HepG2 (cell line): Measurements from ENCODE around the gene BIRC2. TPM values are rescaled to one million over a fixed set of nuclear protein-coding genes. Genes with fewer than 3 reads are reported as not detected.
A peak's percentile ranks its signal among the peaks of the same experiment; 100 is the strongest.

Experiments used
- CBX1 ChIP-seq: IDR thresholded peaks from one replicate; pipeline ENCODE4 v1.6.1; 2016; ENCODE audit warnings: antibody characterized with exemption, low read depth
- HNRNPLL ChIP-seq: fragments of 200-400 bp; formaldehyde crosslinking; IDR thresholded peaks from 2 replicates; pipeline ENCODE4 v1.6.1; 2017; ENCODE audit warnings: mild to moderate bottlenecking, low read depth, low read length; ENCODE audit not compliant: poor library complexity, severe bottlenecking
- JUND ChIP-seq: sonication (generic); formaldehyde crosslinking; IDR thresholded peaks from 2 replicates; pipeline ENCODE4 v1.8.0; 2022; ENCODE audit warnings: mild to moderate bottlenecking, missing genetic modification reagents
- MXI1 ChIP-seq: IDR thresholded peaks from 3 replicates; pipeline ENCODE4 v1.6.1; 2012; ENCODE audit warnings: low read depth, low read length, inconsistent platforms, borderline replicate concordance
- PLRG1 ChIP-seq: fragments of 450-650 bp; conservative IDR thresholded peaks from 2 replicates; pipeline ENCODE4 v1.6.1; 2016
- ZBTB21 ChIP-seq: sonication (generic); formaldehyde crosslinking; IDR thresholded peaks from 2 replicates; pipeline ENCODE4 v1.4.0; 2020; ENCODE audit warnings: missing genetic modification reagents
- ZBTB26 ChIP-seq: IDR thresholded peaks from 2 replicates; pipeline ENCODE4 v1.6.1; 2016; ENCODE audit warnings: missing compliant biosample characterization, missing genetic modification reagents, borderline replicate concordance
- ZFX ChIP-seq: sonication (generic); formaldehyde crosslinking; IDR thresholded peaks from 2 replicates; pipeline ENCODE4 v1.4.0; 2020; ENCODE audit warnings: mild to moderate bottlenecking, low read depth, missing genetic modification reagents, moderate library complexity
- ZNF10 ChIP-seq: sonication (generic); formaldehyde crosslinking; IDR thresholded peaks from 2 replicates; pipeline ENCODE4 v1.4.0; 2020; ENCODE audit warnings: mild to moderate bottlenecking, low read depth, missing genetic modification reagents, borderline replicate concordance
- ZNF138 ChIP-seq: sonication (generic); formaldehyde crosslinking; IDR thresholded peaks from 2 replicates; pipeline ENCODE4 v1.5.0; 2020; ENCODE audit warnings: mild to moderate bottlenecking, low read depth, missing genetic modification reagents
- ZNF331 ChIP-seq: sonication (generic); formaldehyde crosslinking; IDR thresholded peaks from 2 replicates; pipeline ENCODE4 v1.4.0; 2020; ENCODE audit warnings: missing genetic modification reagents
- ZNF691 ChIP-seq: sonication (generic); formaldehyde crosslinking; IDR thresholded peaks from 2 replicates; pipeline ENCODE4 v1.4.0; 2020; ENCODE audit warnings: missing genetic modification reagents, low read depth, mild to moderate bottlenecking, borderline replicate concordance
- ZNF761 ChIP-seq: sonication (generic); formaldehyde crosslinking; conservative IDR thresholded peaks from 2 replicates; pipeline ENCODE4 v1.4.0; 2020; ENCODE audit warnings: mild to moderate bottlenecking, missing genetic modification reagents
- polyA plus RNA-seq, 8 experiments: library from polyadenylated mRNA; depleted of rRNA in 3 of 8; stranded (reverse) in 7 of 8; unstranded in 1 of 8; fragments of >200 nt; fragmentation: Illumina TruSeq in 4 of 8; extraction: Trizol in 4 of 8; gene quantifications; 2 replicates each; pipeline versions ENCODE4 v1.2.1 to v1.2.3, GENCODE V29; 2011 to 2016; ENCODE audit warnings: low read depth in 4 of 8, missing spikeins in 1 of 8, mixed read lengths in 1 of 8; ENCODE audit not compliant: insufficient read depth in 1 of 8
- total RNA-seq, 5 experiments: library from RNA; depleted of rRNA; stranded (reverse); fragments of >200 nt; fragmentation: Illumina TruSeq; extraction: Trizol; gene quantifications; 2 replicates each; pipeline ENCODE4 v1.2.3, GENCODE V29; 2016; ENCODE audit warnings: low read depth in 1 of 5
- TF ChIP-seq, protein P1 (sequence below): sonication (generic); formaldehyde crosslinking; IDR thresholded peaks from 2 replicates; pipeline ENCODE4 v1.8.0; 2022; ENCODE audit warnings: mild to moderate bottlenecking, missing genetic modification reagents; ENCODE audit not compliant: insufficient replicate concordance
- TF ChIP-seq, protein P2 (sequence below): sonication (generic); formaldehyde crosslinking; IDR thresholded peaks from one replicate; pipeline ENCODE4 v1.5.1; 2020; ENCODE audit warnings: mild to moderate bottlenecking, missing genetic modification reagents; ENCODE audit errors: not compliant biosample characterization
- TF ChIP-seq, protein P3 (sequence below): sonication (generic); formaldehyde crosslinking; IDR thresholded peaks from 2 replicates; pipeline ENCODE4 v1.5.0; 2020; ENCODE audit warnings: missing genetic modification reagents, mild to moderate bottlenecking, borderline replicate concordance

The BIRC2 gene
- total and polyA plus RNA-seq, 2 of the 13 experiments (the other 11 are each of a cell fraction or from before 2014, with no cell fraction given), result 61.7 to 62.2 TPM

GRCh38 chr11:102346748-102347461, at the start of gene BIRC2 (continued):
- TF ChIP-seq, protein P1, sequence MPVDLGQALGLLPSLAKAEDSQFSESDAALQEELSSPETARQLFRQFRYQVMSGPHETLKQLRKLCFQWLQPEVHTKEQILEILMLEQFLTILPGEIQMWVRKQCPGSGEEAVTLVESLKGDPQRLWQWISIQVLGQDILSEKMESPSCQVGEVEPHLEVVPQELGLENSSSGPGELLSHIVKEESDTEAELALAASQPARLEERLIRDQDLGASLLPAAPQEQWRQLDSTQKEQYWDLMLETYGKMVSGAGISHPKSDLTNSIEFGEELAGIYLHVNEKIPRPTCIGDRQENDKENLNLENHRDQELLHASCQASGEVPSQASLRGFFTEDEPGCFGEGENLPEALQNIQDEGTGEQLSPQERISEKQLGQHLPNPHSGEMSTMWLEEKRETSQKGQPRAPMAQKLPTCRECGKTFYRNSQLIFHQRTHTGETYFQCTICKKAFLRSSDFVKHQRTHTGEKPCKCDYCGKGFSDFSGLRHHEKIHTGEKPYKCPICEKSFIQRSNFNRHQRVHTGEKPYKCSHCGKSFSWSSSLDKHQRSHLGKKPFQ (CRISPR knock-in tag), result peak; percentile 79
- TF ChIP-seq ZNF691 (CRISPR knock-in tag) (no peak), PLRG1 (no peak), CBX1 (peak; percentile 69), ZFX (CRISPR knock-in tag) (peak; percentile 93), ZNF138 (CRISPR knock-in tag) (no peak), MXI1 (peak; percentile 71; the same call in 2 of the 3 replicates), ZNF761 (CRISPR knock-in tag) (peak; percentile 75), ZNF10 (CRISPR knock-in tag) (no peak), JUND (CRISPR knock-in tag) (peak; percentile 86), ZNF331 (CRISPR knock-in tag) (0 out of 2 replicates have a peak, but pooled peaks have one; percentile 7), ZBTB21 (CRISPR knock-in tag) (peak; percentile 93), ZBTB26 (CRISPR knock-in tag) (no peak), HNRNPLL (peak; percentile 92)
- TF ChIP-seq, protein P2, sequence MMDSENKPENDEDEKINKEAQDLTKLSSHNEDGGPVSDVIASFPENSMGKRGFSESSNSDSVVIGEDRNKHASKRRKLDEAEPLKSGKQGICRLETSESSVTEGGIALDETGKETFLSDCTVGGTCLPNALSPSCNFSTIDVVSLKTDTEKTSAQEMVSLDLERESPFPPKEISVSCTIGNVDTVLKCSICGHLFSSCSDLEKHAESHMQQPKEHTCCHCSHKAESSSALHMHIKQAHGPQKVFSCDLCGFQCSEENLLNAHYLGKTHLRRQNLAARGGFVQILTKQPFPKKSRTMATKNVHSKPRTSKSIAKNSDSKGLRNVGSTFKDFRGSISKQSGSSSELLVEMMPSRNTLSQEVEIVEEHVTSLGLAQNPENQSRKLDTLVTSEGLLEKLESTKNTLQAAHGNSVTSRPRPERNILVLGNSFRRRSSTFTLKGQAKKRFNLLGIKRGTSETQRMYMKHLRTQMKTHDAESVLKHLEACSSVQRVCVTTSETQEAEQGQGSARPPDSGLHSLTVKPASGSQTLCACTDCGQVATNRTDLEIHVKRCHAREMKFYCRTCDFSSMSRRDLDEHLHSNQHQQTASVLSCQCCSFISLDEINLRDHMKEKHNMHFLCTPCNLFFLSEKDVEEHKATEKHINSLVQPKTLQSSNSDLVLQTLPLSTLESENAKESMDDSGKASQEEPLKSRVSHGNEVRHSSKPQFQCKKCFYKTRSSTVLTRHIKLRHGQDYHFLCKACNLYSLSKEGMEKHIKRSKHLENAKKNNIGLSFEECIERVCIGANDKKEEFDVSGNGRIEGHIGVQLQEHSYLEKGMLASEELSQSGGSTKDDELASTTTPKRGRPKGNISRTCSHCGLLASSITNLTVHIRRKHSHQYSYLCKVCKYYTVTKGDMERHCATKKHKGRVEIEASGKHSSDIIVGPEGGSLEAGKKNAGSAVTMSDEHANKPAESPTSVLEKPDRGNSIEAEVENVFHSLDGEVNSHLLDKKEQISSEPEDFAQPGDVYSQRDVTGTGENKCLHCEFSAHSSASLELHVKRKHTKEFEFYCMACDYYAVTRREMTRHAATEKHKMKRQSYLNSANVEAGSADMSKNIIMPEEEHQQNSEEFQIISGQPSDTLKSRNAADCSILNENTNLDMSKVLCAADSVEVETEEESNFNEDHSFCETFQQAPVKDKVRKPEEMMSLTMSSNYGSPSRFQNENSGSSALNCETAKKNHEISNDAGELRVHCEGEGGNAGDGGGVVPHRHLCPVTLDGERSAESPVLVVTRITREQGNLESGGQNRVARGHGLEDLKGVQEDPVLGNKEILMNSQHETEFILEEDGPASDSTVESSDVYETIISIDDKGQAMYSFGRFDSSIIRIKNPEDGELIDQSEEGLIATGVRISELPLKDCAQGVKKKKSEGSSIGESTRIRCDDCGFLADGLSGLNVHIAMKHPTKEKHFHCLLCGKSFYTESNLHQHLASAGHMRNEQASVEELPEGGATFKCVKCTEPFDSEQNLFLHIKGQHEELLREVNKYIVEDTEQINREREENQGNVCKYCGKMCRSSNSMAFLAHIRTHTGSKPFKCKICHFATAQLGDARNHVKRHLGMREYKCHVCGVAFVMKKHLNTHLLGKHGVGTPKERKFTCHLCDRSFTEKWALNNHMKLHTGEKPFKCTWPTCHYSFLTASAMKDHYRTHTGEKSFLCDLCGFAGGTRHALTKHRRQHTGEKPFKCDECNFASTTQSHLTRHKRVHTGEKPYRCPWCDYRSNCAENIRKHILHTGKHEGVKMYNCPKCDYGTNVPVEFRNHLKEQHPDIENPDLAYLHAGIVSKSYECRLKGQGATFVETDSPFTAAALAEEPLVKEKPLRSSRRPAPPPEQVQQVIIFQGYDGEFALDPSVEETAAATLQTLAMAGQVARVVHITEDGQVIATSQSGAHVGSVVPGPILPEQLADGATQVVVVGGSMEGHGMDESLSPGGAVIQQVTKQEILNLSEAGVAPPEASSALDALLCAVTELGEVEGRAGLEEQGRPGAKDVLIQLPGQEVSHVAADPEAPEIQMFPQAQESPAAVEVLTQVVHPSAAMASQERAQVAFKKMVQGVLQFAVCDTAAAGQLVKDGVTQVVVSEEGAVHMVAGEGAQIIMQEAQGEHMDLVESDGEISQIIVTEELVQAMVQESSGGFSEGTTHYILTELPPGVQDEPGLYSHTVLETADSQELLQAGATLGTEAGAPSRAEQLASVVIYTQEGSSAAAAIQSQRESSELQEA (CRISPR knock-in tag), result no peak
- TF ChIP-seq, protein P3, sequence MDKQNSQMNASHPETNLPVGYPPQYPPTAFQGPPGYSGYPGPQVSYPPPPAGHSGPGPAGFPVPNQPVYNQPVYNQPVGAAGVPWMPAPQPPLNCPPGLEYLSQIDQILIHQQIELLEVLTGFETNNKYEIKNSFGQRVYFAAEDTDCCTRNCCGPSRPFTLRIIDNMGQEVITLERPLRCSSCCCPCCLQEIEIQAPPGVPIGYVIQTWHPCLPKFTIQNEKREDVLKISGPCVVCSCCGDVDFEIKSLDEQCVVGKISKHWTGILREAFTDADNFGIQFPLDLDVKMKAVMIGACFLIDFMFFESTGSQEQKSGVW (CRISPR knock-in tag), result no peak; the same call in 1 of the 2 replicates
